HTERT RPE-1 (cell line): Measurements from ENCODE around the gene CMTM7.
"Not testable (repeated sequence)": the region's sequence is repeated elsewhere in the genome, so short reads cannot be mapped to it uniquely, and the experiment has no call there.

Experiments used
- in situ Hi-C: fragments of 300-500 bp; cut with MboI; formaldehyde crosslinking; loops from 4 replicates; pipeline ENCODE4 v1.14.3; 2020; ENCODE audit warnings: low sequenced_read_pairs

The CMTM7 gene

DNA sequence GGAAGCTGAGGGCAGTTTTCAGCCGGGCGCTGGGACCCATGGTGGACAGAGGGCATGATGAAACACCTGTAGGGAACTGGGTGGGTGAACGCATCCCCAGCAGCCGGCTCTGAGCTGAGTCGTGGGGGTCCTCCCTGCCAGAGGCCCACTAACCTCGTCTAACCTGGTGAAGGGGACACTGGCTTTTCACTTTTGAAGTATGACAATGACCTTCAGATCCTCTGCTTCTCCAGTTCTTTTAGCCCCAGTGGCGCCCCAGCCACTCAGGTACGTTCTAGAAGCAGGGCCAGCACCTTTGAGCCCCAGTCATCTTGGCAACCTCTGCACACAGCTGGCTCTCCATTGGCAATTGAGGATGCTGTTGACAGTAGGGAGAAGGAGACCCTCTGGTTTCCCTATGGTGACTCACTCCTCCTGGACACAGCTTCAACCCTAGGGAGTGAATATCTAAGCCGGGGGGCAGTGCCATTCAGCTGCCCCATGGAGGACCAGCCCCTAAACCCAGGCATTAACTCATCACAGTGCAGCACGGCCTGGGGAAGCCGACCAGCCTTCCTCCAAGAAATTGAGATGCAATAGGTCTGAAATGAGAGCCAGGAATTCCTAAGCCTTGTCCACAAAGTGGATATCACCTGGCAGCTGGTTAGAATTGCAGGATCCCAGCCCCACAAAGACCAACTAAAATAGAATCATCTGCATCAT, 64.9 kb downstream of the CMTM7 start:
- in situ Hi-C loops, result no loop called here

DNA sequence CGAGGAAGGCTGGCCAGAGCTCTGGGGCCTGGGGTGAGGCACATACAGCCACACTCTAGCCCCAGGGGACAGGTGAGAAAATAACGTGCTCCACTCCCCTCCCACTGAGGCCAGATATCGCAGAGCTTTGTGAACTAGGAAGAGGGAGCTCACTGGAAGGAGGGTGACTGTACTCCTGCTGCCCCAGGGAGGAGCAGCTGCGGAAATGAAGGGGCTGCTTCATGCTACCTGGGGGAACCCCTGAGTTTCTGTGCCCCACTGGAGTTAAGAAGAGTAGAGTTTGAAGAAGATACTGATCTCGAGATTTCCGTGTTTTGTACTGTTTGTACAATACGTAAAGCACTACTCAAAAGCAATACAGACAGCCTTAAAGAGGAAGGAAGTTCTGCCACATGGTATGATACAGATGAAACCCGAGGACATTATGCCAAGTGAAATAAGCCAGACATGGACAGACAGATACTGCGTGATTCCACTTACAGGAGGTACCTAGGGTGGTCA, 66.4 kb downstream of the CMTM7 start:
- in situ Hi-C loops, result no loop called here

DNA sequence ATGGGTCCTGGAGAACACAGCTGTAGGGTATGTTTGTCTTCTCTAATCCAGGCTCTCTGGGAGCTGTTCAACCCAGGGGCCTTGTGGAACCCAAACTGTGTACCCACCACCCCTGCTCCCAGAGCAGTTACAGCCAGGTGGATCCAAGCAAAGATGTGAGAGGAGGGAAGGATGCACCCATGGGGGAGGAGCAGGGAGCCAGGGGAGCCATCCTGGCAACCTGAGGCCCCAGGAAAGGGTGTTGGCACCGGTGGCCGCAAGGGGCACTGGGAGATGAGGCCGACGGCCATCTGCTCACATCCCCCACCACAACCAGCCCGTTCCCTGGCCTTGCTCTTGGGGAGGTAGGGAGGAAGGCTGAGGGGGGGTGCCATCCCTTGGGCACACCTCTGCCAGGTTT, 67.8 kb downstream of the CMTM7 start:
- in situ Hi-C loops, result no loop called here

DNA sequence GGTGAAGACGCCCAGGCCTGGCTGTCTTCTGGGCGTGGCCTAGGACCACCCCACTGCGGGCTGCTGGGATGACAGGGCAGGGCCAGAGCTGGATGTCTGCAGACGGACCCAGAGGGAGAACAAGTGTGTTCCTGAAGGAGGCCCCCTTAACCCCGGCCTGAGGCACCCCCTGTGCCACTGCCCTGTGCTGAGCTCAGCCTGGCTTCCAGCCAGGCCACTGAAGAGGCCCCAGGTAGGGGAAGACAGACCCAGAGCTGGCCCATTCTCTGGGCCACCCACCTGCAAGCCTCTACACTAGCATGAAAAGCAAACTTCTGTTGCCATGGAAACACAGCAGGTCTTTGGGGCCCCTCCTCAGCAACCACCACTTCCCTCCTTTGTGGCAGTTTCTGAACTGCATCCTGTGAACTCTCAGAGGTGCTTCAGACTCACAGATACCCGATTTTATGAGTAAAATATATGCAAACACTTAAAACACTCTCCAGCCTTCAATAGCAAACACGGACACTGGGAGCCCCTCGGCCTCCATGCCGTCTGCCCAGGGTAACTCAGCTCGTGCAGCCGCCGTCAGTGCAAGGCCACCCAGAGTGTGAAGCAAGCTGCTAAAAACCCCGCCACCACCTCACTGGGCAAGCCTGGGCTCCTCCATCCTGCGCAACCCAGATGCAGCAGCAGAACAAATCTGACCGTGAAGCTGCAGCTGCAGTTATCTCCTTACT, 68.5 kb downstream of the CMTM7 start:
- in situ Hi-C loops, result no loop called here

DNA sequence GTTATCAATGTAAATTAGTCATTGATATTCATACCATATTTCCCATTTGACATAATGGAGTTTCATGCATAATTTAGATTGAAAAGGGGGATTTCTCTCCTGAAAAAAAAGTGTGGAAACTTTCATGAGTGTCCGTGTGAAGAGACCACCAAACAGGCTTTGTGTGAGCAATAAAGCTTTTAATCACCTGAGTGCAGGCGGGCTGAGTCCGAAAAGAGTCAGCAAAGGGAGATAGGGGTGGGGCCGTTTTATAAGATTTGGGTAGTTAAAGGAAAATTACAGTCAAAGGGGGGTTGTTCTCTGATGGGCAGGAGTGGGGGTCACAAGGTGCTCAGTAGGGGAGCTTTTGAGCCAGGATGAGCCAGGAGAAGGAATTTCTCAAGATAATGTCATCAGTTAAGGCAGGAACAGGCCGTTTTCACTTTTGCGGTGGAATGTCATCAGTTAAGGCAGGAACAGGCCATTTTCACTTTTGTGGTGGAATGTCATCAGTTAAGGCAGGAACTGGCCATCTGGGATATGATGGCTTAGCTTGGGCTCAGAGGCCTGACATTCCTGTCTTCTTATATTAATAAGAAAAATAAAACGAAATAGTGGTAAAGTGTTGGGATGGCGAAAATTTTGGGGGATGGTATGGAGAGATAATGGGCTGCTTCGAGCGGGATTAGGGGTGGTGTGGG, 69.3 kb downstream of the CMTM7 start:
- in situ Hi-C loops, result not testable (repeated sequence)

DNA sequence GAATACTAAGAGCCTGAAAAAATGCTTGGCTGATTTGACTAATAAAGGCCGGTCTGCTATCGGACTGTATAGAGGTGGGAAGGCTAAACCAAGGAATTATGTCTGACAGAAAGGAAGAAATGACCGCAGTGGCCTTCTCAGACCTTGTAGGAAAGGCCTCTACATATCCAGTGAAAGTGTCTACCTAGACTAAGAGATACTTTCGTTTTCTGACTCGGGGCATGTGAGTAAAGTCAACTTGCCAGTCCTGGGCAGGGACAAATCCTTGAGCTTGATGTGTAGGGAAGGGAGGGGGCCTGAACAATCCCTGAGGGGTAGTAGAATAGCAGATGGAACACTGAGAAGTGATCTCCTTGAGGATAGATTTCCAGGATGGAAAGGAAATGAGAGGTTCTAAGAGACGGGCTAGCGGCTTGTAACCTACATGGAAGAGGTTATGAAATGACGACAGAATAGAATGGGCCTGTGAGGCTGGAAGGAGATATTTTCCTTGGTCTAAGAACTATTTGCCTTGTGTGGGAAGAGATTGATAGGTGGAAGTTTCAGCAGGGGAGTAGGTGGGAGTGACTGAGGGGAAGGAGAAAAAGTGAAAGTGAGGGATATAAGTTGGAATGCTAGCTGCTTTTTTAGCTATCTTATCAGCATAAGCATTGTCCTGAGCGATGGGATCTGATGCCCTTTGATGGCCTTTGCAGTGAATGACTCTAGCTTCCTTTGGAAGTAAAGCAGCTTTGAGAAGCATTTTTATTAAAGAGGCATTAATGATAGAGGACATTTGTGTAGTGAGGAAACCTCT, 70.7 kb downstream of the CMTM7 start:
- in situ Hi-C loops, result not testable (repeated sequence)

DNA sequence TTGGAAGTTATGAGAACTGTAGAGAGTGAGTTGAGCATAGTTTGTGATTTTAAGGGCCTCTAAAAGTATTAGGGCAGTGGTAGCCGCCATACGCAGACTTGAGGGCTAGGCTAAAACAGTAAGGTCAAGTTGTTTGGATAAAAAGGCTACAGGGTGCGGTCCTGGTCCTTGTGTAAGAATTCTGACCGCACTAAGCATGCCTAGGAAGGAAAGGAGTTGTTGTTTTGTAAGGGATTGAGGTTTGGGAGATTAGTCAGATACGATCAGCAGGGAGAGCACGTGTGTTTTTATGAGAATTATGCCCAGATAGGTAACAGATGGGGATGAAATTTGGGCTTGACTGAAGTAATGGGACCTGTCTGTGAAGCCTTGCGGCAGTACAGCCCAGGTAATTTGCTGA, 71.8 kb downstream of the CMTM7 start:
- in situ Hi-C loops, result not testable (repeated sequence)

DNA sequence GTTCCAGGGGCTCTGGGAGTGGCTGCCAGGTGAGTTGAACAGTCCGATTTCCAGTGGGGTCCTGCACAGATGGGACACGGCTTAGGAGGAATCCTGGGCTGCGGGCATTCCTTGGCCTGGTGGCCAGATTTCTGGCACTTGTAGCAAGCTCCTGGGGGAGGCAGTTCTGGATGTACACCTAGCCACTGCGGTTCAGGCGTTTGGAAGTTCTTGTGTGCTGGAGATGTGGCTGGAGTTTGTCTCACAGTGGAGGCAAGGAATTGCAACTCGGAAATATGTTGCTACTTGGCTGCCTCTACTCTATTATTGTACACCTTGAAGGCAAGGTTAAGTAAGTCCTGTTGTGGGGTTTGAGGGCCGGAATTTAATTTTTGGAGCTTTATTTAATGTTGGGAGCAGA, 73.1 kb downstream of the CMTM7 start:
- in situ Hi-C loops, result not testable (repeated sequence)

DNA sequence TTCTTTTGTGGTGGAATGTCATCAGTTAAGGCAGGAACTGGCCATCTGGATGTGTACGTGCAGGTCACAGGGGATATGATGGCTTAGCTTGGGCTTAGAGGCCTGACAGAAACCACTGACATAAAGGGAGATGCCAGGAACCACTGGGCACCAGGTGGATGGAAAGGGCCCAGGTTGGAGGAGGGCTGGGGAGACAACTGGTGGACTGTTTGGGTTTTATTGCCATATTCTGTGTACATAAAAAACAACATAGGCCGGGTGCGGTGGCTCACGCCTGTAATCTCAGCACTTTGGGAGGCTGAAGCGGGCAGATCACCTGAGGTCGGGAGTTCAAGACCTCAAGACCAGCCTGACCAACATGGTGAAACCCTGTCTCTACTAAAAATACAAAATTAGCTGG, 75.2 kb downstream of the CMTM7 start:
- in situ Hi-C loops, result not testable (repeated sequence)

DNA sequence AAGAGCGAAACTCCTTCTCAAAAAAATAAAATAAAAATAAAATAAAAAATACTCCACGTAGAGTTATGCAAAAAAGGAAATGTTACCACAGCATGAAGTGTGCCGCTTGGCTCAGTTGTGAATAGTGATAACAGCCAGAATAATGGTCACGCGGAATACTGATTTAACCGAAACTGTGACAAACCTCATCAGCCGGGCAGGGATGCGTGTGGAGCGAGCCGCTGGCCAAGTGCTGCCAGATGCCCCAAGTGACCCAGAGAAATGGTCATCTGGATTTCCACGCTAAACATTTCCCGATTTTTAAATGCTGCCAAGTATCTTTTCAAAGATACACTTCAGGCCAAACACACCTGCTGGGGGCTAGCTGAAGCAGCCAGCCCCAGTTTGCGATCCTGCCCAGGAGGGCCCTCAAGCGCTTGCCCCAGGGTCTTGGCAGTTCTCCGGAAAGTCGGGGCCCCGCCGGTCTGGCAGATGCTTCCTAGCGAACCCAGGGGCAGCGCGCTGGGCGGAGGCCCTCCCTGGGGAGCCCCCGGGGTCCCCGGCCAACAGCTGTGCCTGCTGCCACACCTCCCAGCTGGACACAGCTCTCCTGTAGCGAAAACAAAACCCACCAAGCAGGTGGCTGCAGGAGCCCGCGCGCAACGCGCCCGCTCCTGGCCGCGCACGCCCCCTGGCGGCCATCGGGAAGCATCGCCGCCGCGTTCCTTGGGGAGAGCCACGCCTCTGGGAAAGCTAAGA, 75.8 kb downstream of the CMTM7 start:
- in situ Hi-C loops, result no loop called here

DNA sequence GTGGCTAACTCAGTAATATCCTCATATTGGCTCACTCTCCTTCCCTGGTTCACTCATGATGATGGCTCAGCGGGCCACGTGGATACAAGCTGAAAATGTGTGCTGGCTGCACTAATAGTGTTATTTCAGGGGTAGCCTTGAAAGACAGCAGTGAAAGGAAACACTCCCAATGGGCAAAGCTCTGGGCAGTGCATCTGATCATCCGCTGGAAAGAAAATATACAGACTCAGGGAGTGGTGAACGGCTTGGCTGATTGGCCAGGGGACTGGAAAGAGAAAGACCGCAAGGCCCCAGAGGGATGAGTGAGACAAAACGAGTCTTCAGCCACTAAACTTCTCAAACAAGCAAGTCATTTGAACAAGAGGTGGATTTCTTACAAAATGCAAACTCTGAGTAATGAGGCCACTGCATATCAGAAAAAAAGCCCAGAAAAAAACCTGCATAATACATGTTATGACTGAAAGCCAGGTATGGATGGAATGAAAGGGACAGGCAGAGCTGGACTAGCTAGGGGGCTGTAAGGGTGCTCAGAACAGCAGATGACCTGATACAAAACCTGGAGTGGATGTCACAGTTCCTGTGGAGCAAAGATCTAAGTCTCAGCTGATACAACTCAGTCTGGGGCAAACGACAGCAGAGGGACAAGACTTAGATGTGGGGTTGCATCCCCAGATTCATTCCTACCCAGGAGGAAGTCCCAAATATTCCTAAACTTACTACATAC, 77.7 kb downstream of the CMTM7 start:
- in situ Hi-C loops, result no loop called here

DNA sequence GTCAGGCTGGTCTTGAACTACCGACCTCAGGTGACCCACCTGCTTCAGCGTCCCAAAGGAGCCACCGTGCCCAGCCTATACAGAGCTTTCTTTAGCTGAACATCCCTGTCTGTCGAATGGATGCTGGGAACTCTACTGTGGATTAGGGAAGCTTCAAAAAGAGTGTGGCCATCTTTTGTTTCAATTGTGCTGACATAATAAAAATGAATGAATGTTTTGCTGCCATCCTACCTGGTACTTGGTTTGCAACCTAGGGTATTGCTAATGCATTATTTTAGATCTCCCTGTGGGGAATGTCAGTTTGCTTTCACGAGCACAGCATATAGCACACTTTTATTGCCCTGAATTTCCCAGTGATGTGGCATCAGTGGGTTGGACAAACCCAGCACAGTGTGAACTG, 78.7 kb downstream of the CMTM7 start:
- in situ Hi-C loops, result no loop called here

DNA sequence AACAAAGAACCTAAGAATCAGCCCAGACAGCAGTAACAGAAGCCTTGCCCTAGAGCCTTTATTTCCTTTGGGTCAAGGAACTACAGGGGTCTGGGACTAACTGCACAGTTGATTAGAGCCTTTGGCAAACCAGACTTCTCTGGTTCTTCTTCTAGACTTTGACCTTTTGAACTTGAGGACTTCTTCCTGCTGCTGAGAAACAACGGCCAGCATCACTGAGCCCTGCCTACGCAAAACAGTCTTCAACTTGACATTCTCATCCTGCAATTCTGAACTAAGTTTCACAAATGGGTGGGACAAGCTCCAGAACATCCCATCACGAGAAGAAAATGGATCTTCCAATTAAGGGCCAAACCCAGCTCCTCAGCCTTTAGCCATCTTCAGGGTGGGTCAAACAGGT, 79.6 kb downstream of the CMTM7 start:
- in situ Hi-C loops, result no loop called here

DNA sequence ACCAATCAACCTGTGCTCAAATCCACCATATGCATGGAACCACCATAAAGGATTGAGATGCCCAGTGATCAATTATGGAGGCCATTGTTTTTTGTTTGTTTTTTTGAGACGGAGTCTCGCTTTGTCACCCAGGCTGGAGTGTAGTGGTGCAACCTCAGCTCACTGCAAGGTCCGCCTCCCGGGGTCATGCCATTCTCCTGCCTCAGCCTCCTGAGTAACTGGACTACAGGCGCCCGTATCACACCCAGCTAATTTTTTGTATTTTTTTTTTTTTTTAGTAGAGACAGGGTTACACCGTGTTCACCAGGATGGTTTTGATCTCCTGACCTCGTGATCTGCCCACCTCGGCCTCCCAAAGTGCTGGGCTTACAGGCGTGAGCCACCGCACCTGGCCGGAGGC, 80.5 kb downstream of the CMTM7 start:
- in situ Hi-C loops, result not testable (repeated sequence)

DNA sequence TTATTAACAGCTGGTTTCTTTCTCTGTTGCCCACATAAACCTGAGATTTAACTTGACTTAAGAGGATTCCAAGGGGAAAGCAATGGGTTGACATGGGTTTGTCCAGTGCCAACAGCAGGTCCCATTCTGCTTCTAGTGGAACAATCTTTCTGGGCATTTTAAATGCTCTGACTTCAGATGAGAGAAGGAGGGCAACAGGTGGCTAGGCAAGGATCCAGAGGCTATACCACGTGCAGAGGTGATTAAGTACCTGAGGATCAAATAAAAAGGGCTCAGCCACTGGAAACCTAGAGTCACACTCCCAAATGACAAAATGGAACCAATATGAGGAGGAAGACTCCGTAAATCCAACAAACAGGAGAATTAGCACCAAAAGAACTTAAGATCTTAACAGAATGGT, 82.5 kb downstream of the CMTM7 start:
- in situ Hi-C loops, result no loop called here

DNA sequence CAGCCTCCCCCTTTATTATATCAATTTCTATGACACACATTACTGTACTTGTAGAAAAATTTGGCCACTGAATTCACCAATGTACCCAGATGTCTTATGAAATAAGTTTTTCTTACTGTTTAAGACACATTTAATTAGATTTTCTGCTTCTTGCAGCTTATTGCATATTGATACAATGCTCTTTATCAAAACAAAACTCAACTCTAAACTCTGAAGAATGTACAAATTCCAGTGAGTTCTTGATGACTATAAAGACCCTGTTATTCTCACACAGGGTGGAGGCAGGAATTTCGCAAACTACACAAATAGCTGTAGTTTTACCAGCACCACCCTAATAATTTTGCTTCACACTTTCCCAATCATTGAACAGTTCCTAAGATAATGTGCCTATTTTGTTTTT, 89.0 kb downstream of the CMTM7 start:
- in situ Hi-C loops, result no loop called here

DNA sequence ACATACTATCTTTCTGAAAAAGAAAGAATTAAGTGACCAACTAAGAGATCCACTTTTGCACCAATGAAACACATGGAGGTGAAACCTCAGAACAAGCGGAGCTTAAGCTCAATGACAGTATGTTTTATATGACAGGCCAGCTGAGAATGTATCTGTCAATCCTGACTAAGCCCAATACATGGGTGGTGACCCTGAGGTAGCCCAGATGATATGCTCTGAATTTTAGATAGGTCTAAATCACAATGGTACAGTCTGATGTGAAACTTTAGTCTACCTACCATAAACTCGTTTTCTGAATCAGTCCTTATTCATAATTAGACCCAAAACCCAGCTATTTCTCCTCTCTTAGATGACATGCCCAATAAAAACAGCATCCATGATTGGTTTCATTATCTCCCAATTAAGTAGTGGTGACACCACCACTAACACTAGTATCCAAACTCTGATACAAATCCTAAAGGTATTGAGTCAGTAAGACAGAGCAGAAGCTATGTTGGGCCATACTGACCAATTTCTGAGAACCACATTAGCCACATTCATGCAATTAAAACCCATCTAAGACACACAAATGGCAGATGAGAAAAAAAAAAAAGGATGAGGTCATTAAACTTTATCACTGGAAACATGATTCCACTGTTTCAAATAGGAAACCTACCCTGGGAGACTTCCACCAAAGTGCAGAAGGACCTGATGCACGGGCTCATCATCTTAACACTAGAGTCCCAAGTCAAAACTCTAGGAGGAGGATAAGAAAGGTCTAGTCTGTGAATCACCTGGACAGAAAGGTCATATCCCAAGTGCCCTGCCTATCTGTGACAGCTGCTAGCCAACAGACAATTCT, 90.4 kb downstream of the CMTM7 start:
- in situ Hi-C loops, result no loop called here

DNA sequence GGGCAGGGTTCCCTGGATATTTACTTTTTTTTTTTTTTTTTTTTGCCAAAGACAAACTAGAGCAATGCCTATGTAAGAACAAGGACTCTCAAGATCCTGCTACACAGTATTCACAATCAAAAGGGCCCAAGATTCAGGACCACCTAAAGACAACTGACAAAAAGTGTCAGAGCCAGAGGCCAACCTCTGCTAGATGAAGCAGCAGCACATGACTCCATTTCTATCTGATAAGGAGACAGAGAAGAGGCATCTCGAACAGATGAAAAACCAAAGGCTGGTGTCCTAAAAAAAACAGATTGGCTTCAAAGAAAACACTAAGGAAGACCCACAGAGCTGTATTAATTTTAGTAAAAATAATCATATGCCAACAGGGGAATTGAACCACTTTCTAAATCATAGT, 91.0 kb downstream of the CMTM7 start:
- in situ Hi-C loops, result no loop called here

DNA sequence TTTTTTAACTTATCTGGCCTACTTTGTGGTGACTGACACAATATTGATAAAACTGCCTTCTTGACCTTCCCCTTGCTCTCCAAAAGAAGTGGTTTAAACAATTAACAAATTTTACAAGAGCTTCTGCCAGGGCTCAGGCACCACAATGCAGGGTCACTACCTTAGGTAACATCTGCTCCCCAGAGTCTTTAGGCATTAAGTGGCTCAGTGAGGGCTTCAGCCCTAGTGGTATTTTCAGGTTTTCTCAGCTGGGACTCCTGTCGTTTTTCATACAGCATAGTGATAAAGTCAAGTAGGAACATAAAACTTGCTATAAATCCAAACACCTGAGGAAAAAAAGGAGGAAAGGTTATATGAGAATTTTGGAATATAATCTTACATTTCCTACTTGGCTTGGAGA, 92.1 kb downstream of the CMTM7 start:
- in situ Hi-C loops, result no loop called here
